SK-N-SH (cell line): ENCODE data around the gene METTL13. TPM values are rescaled to one million over a fixed set of nuclear protein-coding genes. Genes with fewer than 3 reads are reported as not detected.

Source experiments
- CTCF ChIA-PET: fragments of 300-600, 350-600 bp; formaldehyde crosslinking; extraction: SDS; loops from one replicate; lab custom pipeline; 2021; lab: Yijun Ruan, JAX
- POLR2A ChIA-PET: fragments of 350-600 bp; sonication (Branson Sonifier 250); formaldehyde crosslinking; extraction: SDS; loops from one replicate; lab custom pipeline; 2020; ENCODE audit warnings: antibody characterized with exemption, inconsistent platforms; lab: Yijun Ruan, JAX
- DNase-seq: peaks from one replicate; pipeline ENCODE4 v3.0.0; 2012
- H2AFZ ChIP-seq: fragments of 200-600 bp; sonication (generic); 2 replicates; pipeline ENCODE4 v1.8.1; 2016; ENCODE audit warnings: antibody characterized with exemption, mild to moderate bottlenecking, low read depth
- H3F3A ChIP-seq: fragments of 200-600 bp; sonication (generic); replicated peaks from 2 replicates; pipeline ENCODE3; 2016; ENCODE audit warnings: antibody characterized with exemption, mild to moderate bottlenecking; ENCODE audit not compliant: insufficient read depth
- H3K27ac ChIP-seq, 2 experiments: fragments of 200-500 bp in 1 of 2; fragments of 200-600 bp in 1 of 2; sonication (Bioruptor generic) in 1 of 2; sonication (generic), shearing (Covaris generic) in 1 of 2; 2 replicates each; pipeline versions ENCODE4 v1.5.1 to v1.6.1; 2014 to 2016; ENCODE audit warnings: low read depth in 2 of 2, inconsistent platforms in 1 of 2, low read length in 1 of 2, mild to moderate bottlenecking in 1 of 2, mixed read lengths in 1 of 2
- H3K27me3 ChIP-seq: fragments of 200-600 bp; sonication (generic), shearing (Covaris generic); 2 replicates; pipeline ENCODE4 v1.6.1; 2016; ENCODE audit warnings: mixed run types; ENCODE audit not compliant: insufficient read depth
- H3K36me3 ChIP-seq, 2 experiments: fragments of 200-500 bp in 1 of 2; fragments of 200-600 bp in 1 of 2; sonication (Bioruptor generic) in 1 of 2; sonication (generic) in 1 of 2; replicated peaks in 1 of 2; 2 replicates each; pipeline versions ENCODE3 to v1.5.1; 2014 to 2016; ENCODE audit warnings: low read length in 1 of 2, mild to moderate bottlenecking in 1 of 2; ENCODE audit not compliant: insufficient read depth in 2 of 2, control insufficient read depth in 1 of 2
- H3K4me1 ChIP-seq, 2 experiments: fragments of 200-500 bp in 1 of 2; fragments of 200-600 bp in 1 of 2; sonication (Bioruptor generic) in 1 of 2; sonication (generic), shearing (Covaris generic) in 1 of 2; 2 replicates each; pipeline versions ENCODE4 v1.5.1 to v1.6.1; 2014 to 2016; ENCODE audit warnings: low read depth in 1 of 2, low read length in 1 of 2, mixed run types in 1 of 2; ENCODE audit not compliant: insufficient read depth in 2 of 2, control insufficient read depth in 1 of 2
- H3K4me2 ChIP-seq: fragments of 200-600 bp; sonication (generic), shearing (Covaris generic); 2 replicates; pipeline ENCODE4 v1.6.1; 2017; ENCODE audit warnings: mixed run types
- H3K4me3 ChIP-seq, 2 experiments: fragments of 200-500 bp in 1 of 2; fragments of 200-600 bp in 1 of 2; sonication (Bioruptor generic) in 1 of 2; sonication (generic), shearing (Covaris generic) in 1 of 2; 2 replicates each; pipeline versions ENCODE4 v1.5.1 to v1.8.1; 2014 to 2016; ENCODE audit warnings: low read depth in 2 of 2, inconsistent platforms in 1 of 2, low read length in 1 of 2, mild to moderate bottlenecking in 1 of 2, mixed read lengths in 1 of 2, moderate library complexity in 1 of 2
- H3K79me2 ChIP-seq: fragments of 200-600 bp; sonication (generic); 2 replicates; pipeline ENCODE4 v1.8.1; 2017; ENCODE audit warnings: mild to moderate bottlenecking; ENCODE audit not compliant: insufficient read depth
- H3K9ac ChIP-seq: fragments of 200-600 bp; sonication (generic); 2 replicates; pipeline ENCODE4 v1.6.1; 2017; ENCODE audit warnings: mixed run types
- H3K9me2 ChIP-seq: fragments of 200-600 bp; sonication (generic); 2 replicates; pipeline ENCODE4 v1.6.1; 2017; ENCODE audit warnings: mixed run types
- H3K9me3 ChIP-seq: fragments of 200-600 bp; sonication (generic); 2 replicates; pipeline ENCODE4 v1.6.1; 2017; ENCODE audit warnings: mixed run types, mild to moderate bottlenecking, moderate library complexity
- H4K20me1 ChIP-seq: fragments of 200-600 bp; sonication (generic); 2 replicates; pipeline ENCODE4 v1.6.1; 2017; ENCODE audit warnings: mild to moderate bottlenecking, mixed run types; ENCODE audit not compliant: insufficient read depth
- ELF1 ChIP-seq: IDR thresholded peaks from 2 replicates; pipeline ENCODE4 v1.4.0; 2012
- EP300 ChIP-seq, 2 experiments: IDR thresholded peaks; 2 replicates each; pipeline versions ENCODE4 v1.4.0 to v1.6.1; 2012; ENCODE audit warnings: borderline replicate concordance in 1 of 2, low read depth in 1 of 2, low read length in 1 of 2
- GATA2 ChIP-seq: sonication (generic); formaldehyde crosslinking; IDR thresholded peaks from 2 replicates; pipeline ENCODE4 v1.5.0; 2020; ENCODE audit warnings: mild to moderate bottlenecking, missing genetic modification reagents
- IRF3 ChIP-seq: fragments of 150-350 bp; IDR thresholded peaks from 2 replicates; pipeline ENCODE4 v1.6.1; 2016; ENCODE audit warnings: mild to moderate bottlenecking, low read depth, low read length
- MEF2A ChIP-seq: IDR thresholded peaks from 2 replicates; pipeline ENCODE4 v1.4.0; 2012; ENCODE audit warnings: low read depth, borderline replicate concordance
- NRF1 ChIP-seq: IDR thresholded peaks from 2 replicates; pipeline ENCODE4 v1.6.1; 2012; ENCODE audit warnings: low read depth, mild to moderate bottlenecking, low read length
- POLR2AphosphoS5 ChIP-seq: IDR thresholded peaks from 2 replicates; pipeline ENCODE4 v1.6.1; 2012; ENCODE audit warnings: low read depth, low read length
- RXRA ChIP-seq: IDR thresholded peaks from 2 replicates; pipeline ENCODE4 v1.4.0; 2012; ENCODE audit warnings: low read depth, mild to moderate bottlenecking, borderline replicate concordance
- SIN3A ChIP-seq: IDR thresholded peaks from 2 replicates; pipeline ENCODE4 v1.6.1; 2012; ENCODE audit warnings: low read depth, mild to moderate bottlenecking, low read length, moderate library complexity, borderline replicate concordance
- SMC3 ChIP-seq: IDR thresholded peaks from 2 replicates; pipeline ENCODE4 v1.6.1; 2012; ENCODE audit warnings: low read depth, low read length, improper control_type of control experiment
- TEAD4 ChIP-seq: IDR thresholded peaks from 2 replicates; pipeline ENCODE4 v1.4.0; 2012; ENCODE audit warnings: mild to moderate bottlenecking, borderline replicate concordance; ENCODE audit not compliant: insufficient read depth
- YY1 ChIP-seq: IDR thresholded peaks from 2 replicates; pipeline ENCODE4 v1.4.0; 2012; ENCODE audit warnings: low read depth, mild to moderate bottlenecking
- ZBTB33 ChIP-seq: IDR thresholded peaks from 2 replicates; pipeline ENCODE4 v1.4.0; 2012; ENCODE audit warnings: low read depth, borderline replicate concordance
- WGBS: methylation state at CpG from one replicate; pipeline ENCODE4 v1.1.6; 2017; ENCODE audit warnings: low lambda C conversion rate; 5-methylcytosine and 5-hydroxymethylcytosine counted together
- polyA plus RNA-seq, 3 experiments: library from polyadenylated mRNA; depleted of rRNA; stranded (reverse); fragments of >200 nt; gene quantifications; 2 replicates each; pipeline ENCODE4 v1.2.3, GENCODE V29; 2012
- TF ChIP-seq, protein P1 (sequence below): fragments of 150-350 bp; IDR thresholded peaks from 2 replicates; pipeline ENCODE4 v1.6.1; 2017; ENCODE audit warnings: antibody characterized with exemption, low read length, low read depth, borderline replicate concordance

The METTL13 gene
- polyA plus RNA-seq, 1 of the 3 experiments (the other 2 are of a cell fraction), result 32.7 TPM

DNA sequence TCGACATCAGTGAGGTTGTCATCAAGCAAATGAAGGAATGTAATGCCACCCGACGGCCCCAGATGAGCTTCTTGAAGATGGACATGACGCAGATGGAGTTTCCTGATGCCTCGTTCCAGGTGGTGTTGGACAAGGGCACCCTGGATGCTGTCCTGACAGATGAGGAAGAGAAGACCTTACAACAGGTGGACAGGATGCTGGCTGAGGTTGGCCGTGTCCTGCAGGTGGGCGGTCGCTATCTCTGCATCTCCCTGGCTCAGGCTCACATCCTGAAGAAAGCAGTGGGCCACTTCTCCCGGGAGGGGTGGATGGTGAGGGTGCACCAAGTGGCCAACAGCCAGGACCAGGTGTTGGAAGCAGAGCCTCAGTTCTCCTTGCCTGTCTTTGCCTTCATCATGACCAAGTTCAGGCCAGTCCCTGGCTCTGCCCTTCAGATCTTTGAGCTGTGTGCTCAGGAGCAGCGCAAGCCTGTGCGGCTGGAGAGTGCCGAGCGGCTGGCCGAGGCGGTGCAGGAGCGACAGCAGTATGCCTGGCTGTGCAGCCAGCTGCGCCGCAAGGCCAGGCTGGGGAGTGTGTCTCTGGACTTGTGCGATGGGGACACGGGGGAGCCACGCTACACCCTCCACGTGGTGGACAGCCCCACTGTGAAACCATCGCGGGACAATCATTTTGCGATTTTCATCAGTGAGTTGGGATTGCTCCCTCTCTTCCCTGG lies 2.5 kb downstream of the METTL13 start:
- Histone ChIP-seq H3K4me2 (no peak overlapping the region), H3K9ac (no peak overlapping the region), H3K36me3 (peaks cover 19 to 55% of the 10 kb centered on the region in 2 experiments), H3K9me3 (no peaks in the 10 kb centered on the region), H4K20me1 (no peaks in the 10 kb centered on the region), H3K9me2 (no peaks in the 10 kb centered on the region), H3F3A (peaks cover 15% of the 10 kb centered on the region)
- POLR2A ChIA-PET, result no interaction called here
- TF ChIP-seq, protein P1, sequence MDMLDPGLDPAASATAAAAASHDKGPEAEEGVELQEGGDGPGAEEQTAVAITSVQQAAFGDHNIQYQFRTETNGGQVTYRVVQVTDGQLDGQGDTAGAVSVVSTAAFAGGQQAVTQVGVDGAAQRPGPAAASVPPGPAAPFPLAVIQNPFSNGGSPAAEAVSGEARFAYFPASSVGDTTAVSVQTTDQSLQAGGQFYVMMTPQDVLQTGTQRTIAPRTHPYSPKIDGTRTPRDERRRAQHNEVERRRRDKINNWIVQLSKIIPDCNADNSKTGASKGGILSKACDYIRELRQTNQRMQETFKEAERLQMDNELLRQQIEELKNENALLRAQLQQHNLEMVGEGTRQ, result no peak
- TF ChIP-seq POLR2AphosphoS5 (no peak), ZBTB33 (no peak), YY1 (no peak), ELF1 (no peak)
- TF ChIP-seq, all 33 proteins: peak for 0
- no peak for DNase-seq
- no peak overlapping the region for H3K27ac ChIP-seq
- 83% methylated on average over 11 of the region's 25 CpGs for WGBS
- no peak overlapping the region for H3K4me3 ChIP-seq
- no peak overlapping the region for H2AFZ ChIP-seq
- peaks cover 42% of the 10 kb centered on the region for H3K79me2 ChIP-seq
- CTCF ChIA-PET, result interaction anchor here (4.7 to 11.1 kb wide), 2 partner anchors 17 to 201 kb away, joined by 27 to 74 read pairs; no protein-coding TSS in a partner anchor
- H3K4me1 ChIP-seq, result peaks cover 9 to 31% of the 10 kb centered on the region in 2 experiments; a peak in 2 of 4 replicates
- no peaks in the 10 kb centered on the region for H3K27me3 ChIP-seq

DNA sequence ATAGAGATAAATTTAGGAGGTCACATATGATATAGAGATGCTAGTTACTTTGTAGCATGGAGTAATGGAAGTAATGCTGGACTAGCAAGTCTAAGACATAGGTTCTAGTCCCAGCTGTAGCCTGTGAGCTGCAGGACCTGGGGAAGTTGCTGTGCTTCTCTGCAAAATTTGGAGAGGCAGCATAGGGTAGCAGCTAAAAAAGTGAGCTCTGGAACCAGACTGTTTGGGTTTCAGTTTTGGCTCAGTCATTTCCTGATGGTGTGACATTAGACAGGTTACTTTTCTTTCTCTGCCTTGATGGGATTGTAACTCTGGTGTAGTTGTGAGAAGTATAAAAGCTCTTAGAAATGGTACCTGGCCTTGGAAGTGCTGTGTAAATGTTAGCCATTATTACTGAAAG lies 3.3 kb downstream of the METTL13 start:
- Histone ChIP-seq H3K27ac (no peak overlapping the region), H2AFZ (no peak overlapping the region), H3K36me3 (peaks cover 25 to 63% of the 10 kb centered on the region in 2 experiments), H3K79me2 (peaks cover 42% of the 10 kb centered on the region), H3K4me1 (peaks cover 9 to 31% of the 10 kb centered on the region in 2 experiments; a peak in 2 of 4 replicates), H3K9me2 (no peaks in the 10 kb centered on the region), H3K9ac (no peak overlapping the region), H3K4me2 (peak overlapping the region; percentile 29; the same call in 1 of the 2 replicates), H3K9me3 (no peaks in the 10 kb centered on the region), H3F3A (peaks cover 12% of the 10 kb centered on the region), H3K27me3 (no peaks in the 10 kb centered on the region), H3K4me3 (no peak overlapping the region), H4K20me1 (no peaks in the 10 kb centered on the region)
- TF ChIP-seq TEAD4 (no peak), IRF3 (no peak), MEF2A (no peak), GATA2 (CRISPR knock-in tag) (no peak), POLR2AphosphoS5 (no peak), NRF1 (no peak), SMC3 (no peak), EP300 (IDR thresholded peaks at IDR 0.05; ENCODE audit: borderline replicate concordance in 1 of 2, low read depth in 1 of 2, low read length in 1 of 2) (no peak), SIN3A (no peak), RXRA (no peak)
- ChIA-PET POLR2A (no interaction called here), CTCF (interaction anchor here (1.2 to 11.1 kb wide), 4 partner anchors 17 to 300 kb away, joined by 3 to 74 read pairs (median 16); no protein-coding TSS in a partner anchor)
- no peak for DNase-seq
